Urinary bladder (tissue), 4 donors: ENCODE data around the gene C12orf75. TPM values are rescaled to one million over a fixed set of nuclear protein-coding genes. Genes with fewer than 3 reads are reported as not detected.

Source experiments
- DNase-seq: peaks from one replicate; pipeline ENCODE4 v3.0.0-alpha.2; 2015; ENCODE audit errors: extremely low spot score
- H3K27ac ChIP-seq: one replicate; pipeline ENCODE4 v1.5.1; 2013; ENCODE audit warnings: low read depth, mild to moderate bottlenecking, moderate library complexity
- H3K36me3 ChIP-seq: one replicate; pipeline ENCODE4 v1.6.1; 2013; ENCODE audit warnings: mild to moderate bottlenecking, moderate library complexity; ENCODE audit not compliant: insufficient read depth
- H3K4me1 ChIP-seq: one replicate; pipeline ENCODE4 v1.6.1; 2013; ENCODE audit warnings: mild to moderate bottlenecking, moderate library complexity; ENCODE audit not compliant: insufficient read depth
- H3K4me3 ChIP-seq: one replicate; pipeline ENCODE4 v1.5.1; 2013; ENCODE audit warnings: low read depth, low read length
- WGBS: extraction: QIAGEN DNeasy Blood & Tissue Kit; methylation state at CpG from one replicate; pipeline ENCODE4 v1.1.7; 2013; 5-methylcytosine and 5-hydroxymethylcytosine counted together
- polyA plus RNA-seq: library from polyadenylated mRNA; stranded (reverse); fragments of 200-250 nt; gene quantifications from one replicate; pipeline ENCODE4 v1.2.3, GENCODE V29; 2013
- total RNA-seq: library from RNA; depleted of rRNA; stranded (reverse); fragments of >200 nt; gene quantifications from one replicate; pipeline ENCODE4 v1.2.3, GENCODE V29; 2014
- donor health status: healthy with polysubstance abuse.
- donor health status: healthy.

C12orf75 gene
- total RNA-seq = 21.7 TPM
- polyA plus RNA-seq = 4.2 TPM

DNA sequence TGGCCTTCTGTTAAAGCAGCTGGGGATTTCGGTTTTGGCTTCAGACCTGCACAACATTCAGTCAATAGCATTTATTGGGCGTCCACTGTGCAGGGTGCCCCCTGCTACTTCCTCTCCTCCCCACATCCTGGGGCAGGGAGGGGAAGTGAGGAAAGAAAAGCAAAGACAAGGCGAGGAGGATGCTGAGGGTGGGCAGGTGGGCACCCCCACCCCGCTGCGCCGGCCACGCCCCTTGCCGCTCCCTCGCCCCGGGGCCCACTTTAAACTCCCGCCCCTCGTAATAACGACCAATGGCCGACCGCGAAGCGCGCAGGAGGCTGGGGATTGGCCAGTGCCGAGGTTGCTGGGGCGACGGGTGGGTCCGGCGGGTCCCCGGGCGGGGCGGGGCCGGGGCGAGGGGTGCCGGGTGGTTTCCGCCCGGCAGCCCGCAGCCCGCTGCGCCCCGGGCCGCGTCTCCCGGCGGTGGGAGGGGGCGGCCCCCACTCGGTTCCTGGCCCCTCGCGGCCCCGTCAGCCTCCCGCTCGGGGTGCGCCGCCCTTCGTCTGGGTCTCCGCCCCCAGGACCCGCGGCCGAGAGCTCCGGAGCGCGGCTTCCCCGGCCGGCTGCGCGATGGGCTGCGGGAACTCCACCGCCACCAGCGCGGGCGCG, at the start of gene C12orf75:
TSS of gene C12orf75 (plus strand) at position 409 of the 648 bp plus-strand sequence. CDS start at position 610, 201 bp downstream.
- Histone ChIP-seq H3K27ac (no peak within 1 kb of the TSS), H3K4me3 (peak within 1 kb of the TSS; percentile 90), H3K4me1 (no peaks in the 10 kb centered on the region), H3K36me3 (no peaks in the 10 kb centered on the region)
- under 1% methylated on average over 66 of the region's 66 CpGs for WGBS
- DNase-seq = no peak

DNA sequence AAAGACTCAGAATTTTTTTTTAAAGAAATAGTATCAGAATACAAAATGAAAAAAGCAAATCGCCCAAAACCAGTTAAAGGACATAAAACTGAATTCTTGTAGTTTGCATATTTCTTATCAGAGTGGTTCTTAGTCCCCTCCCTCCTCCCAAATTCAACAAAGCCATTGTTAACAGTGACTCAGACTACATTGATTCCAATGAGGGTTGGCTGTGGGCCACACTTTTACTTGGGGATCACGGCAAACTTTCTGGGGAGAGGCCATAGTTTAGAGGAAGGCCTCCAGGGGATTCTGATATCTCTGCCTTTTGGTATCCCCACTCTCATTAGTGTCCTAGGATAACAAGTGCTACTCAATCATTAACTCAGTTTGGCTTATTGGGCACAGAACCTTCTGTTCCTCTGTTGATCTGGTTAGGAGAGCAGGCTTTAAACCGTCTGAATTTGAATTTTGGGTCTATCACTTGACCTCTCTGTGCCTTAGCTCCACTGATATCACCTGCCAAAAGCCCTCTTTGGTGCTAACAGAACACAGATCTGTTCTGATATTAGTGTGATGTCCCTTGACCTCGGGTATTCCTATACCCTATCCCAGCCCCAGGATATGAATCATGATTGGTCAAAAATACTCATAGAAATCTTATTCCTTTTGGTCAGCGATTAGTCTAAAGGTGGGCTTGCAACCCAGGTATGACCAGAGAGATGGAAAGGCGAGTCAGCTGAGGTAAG, 49.4 kb upstream of the C12orf75 start:
- Histone ChIP-seq H3K4me1 (no peaks in the 10 kb centered on the region), H3K27ac (no peak overlapping the region), H3K36me3 (no peaks in the 10 kb centered on the region), H3K4me3 (no peak overlapping the region)
- WGBS = 75% methylated on average over 6 of the region's 6 CpGs
- no peak for DNase-seq

DNA sequence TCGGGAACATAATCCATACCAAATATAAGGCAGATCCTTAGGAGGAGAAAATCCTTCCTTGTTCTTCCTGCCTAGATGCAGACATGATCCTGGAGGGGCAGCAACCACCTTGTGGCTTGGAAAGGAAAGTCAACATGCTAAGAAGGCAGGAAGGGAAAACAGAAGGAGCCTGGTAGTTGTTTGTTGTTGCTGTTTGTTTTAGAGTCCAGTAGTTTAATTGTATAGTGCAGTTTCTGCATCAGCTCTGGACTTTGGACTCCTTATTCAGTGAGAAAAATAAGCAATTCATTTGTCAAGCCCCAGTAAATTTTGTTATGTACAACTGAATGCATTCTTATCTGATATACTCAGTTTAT, 48.8 kb upstream of the C12orf75 start:
- no peaks in the 10 kb centered on the region for H3K36me3 ChIP-seq
- no peak overlapping the region for H3K4me3 ChIP-seq
- no peak for DNase-seq
- 88% methylated on average over 1 of the region's 1 CpG for WGBS
- no peak overlapping the region for H3K27ac ChIP-seq
- H3K4me1 ChIP-seq = no peaks in the 10 kb centered on the region

DNA sequence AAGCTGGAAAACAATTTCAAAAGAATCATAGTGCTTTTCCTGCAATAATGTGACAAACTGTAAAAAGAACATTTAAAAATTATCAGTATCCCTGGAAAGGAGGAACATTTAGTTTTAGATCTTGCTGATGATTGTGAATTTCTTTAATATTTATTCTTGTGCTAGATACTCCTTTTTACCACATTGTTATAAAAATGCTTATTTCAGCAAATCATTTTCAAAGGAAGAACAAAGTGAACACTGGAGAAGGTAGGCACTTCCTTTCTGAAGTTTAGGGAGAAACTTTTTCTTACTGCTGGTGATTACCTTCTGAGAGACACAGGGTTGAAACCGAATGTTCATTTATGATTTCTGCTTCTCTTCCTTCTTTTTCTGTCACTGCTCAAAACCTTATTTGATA, 45.1 kb upstream of the C12orf75 start:
- H3K4me1 ChIP-seq = no peaks in the 10 kb centered on the region

DNA sequence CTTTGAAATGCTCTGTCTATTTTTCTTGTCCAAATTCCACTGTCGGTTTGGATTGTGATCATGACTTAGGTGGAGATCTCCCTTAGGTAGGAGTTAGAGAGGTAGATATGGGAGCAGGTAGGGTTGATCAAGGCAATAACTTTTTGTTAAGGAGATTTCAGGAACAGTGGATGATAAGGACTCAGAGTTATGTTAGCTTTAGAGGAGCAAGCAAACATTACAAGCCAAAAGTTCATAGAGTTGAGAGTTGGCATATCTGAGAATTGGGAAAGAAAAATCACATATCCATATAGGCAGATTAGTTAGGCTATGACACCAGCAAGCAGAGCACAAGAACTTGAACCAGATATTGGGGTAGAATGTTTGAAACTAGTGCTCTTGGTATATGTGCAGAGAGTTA, 43.1 kb upstream of the C12orf75 start:
- WGBS = 85% methylated on average over 1 of the region's 1 CpG
- Histone ChIP-seq H3K4me1 (no peaks in the 10 kb centered on the region), H3K36me3 (no peaks in the 10 kb centered on the region), H3K27ac (no peak overlapping the region), H3K4me3 (no peak overlapping the region)
- DNase-seq = no peak

More for the DNA sequence above, 45.1 kb upstream of the C12orf75 start:
- H3K27ac ChIP-seq = no peak overlapping the region
- H3K36me3 ChIP-seq = no peaks in the 10 kb centered on the region
- WGBS = 75% methylated on average over 1 of the region's 1 CpG
- no peak for DNase-seq
- H3K4me3 ChIP-seq = no peak overlapping the region

DNA sequence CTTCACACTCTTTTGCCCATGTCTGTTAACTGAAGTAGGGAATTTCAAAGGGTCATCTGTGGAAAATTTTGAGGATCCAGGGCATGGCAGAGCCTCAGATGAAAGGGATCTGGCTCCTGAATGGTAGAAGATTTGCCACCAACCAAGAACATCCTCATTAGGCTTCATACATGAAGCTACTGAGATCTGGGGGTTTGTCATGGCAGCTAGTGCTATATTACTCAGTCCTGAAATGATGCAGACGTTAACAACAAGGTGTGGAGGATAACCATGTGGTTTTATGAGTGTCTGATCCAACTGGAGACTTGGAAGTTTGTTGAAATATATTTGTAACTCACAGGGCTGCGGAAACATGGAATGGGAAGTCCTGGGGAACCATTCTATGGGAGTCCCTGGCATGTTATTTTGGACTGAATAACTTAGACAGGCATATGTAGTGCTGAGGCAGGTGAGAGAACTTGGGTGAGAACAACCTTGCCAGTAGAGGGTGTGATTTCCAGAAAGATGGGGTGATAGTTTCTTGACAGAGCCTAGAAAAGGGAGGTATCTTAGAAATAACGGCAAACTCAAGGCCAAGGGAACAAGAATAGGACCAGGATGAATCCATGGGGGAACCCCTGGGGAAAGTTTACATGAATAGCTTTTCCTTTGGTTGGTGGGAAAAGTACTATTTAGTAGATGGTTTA, 42.0 kb upstream of the C12orf75 start:
- no peaks in the 10 kb centered on the region for H3K4me1 ChIP-seq
- H3K4me3 ChIP-seq = no peak overlapping the region
- DNase-seq = no peak
- H3K36me3 ChIP-seq = no peaks in the 10 kb centered on the region
- H3K27ac ChIP-seq = no peak overlapping the region
- WGBS = 63% methylated on average over 3 of the region's 3 CpGs

DNA sequence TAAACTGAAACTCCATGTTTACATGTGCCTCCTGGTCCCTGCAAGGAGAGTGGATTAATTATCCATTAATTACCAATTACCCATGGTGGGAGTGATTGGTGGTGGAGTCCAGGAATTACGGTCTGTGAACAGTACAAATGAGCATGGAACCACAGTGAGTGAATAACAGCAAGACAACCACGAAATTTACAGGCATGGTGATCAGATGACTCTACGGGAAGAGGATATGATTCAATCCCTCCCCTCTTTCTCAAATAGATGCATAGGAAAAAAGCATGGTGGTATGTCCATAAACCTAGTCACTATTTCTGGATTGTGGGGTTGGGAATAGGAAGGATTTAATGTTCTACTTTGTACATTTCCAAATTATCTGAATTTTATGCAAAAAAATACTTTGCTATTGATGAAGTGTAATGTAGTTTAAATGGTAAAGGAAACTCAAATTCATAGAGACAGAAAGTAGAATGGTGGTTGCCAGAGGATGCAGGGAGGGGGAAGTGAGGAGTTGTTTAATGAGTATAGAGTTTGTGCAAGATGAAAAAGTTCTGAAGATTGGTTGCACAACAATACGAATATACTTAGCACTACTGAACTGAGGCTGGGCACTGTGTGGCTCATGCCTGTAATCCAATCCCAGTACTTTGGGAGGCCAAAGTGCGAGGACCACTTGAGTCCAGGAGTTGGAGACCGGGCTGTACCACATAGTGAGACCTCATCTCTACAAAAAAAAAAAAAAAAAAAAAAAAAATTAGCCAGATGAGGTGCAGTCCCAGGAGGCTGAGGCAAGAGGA, 41.2 kb upstream of the C12orf75 start:
- 84% methylated on average over 6 of the region's 6 CpGs for WGBS
- Histone ChIP-seq H3K27ac (no peak overlapping the region), H3K4me3 (no peak overlapping the region), H3K4me1 (no peaks in the 10 kb centered on the region), H3K36me3 (no peaks in the 10 kb centered on the region)
- DNase-seq = no peak

DNA sequence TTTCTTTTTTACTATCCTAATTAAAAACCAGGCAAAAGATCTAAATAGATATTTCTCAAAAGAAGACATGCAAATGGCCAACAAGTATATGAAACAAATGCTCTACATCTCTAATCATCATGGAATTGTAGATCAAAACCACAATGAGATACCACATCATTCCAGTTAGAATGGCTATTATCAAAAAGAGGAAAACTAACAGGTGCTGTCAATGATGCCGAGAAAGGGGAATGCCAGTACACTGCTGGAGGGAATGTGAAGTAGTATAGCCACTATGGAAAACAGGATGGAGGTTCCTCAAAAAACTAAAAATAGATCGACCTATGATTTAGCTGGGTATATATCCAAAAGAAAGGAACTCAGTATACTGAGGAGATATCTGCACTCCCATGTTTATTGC, 39.0 kb upstream of the C12orf75 start:
- H3K4me1 ChIP-seq = no peaks in the 10 kb centered on the region
- H3K4me3 ChIP-seq = no peak overlapping the region
- H3K36me3 ChIP-seq = no peaks in the 10 kb centered on the region
- WGBS = 90% methylated on average over 2 of the region's 2 CpGs
- DNase-seq = no peak
- no peak overlapping the region for H3K27ac ChIP-seq

DNA sequence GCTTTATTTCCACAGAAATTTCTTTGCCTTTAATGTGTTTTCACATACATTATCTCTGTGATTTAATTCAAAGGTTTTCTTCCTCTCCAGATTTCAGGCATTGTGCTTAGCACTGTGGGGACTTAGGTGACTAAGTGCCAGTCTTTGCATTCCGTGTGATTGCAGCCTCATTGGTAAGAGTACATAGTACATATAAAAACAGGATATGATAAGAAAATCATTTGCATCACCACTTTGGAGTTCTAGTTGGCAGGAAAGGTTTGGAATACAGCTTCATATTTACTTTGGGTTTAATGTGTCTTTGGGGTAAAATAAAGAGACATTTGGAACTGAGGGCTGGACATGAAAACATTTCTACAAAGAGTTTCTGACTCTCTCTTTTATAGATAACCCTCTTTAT, 37.8 kb upstream of the C12orf75 start:
- 51% methylated on average over 1 of the region's 1 CpG for WGBS
- Histone ChIP-seq H3K27ac (no peak overlapping the region), H3K36me3 (no peaks in the 10 kb centered on the region), H3K4me1 (no peaks in the 10 kb centered on the region), H3K4me3 (no peak overlapping the region)
- no peak for DNase-seq

DNA sequence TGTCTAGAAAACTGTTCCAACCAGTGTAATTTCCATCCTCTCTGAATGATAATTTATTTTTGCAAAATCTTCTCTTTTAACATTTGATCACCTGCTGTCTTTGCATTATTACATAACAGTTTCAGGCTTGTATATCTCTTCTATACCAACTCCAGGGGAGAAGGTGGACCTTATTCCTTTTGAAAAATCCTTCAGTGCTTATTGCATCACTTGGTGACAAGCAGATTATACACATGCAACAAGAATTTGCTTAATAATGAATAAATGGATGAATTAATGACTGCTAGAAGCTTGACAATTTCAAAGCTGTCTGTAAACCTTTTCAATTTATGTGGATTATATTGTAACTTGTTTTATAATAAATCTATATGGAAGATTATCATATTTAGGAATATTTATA, 37.3 kb upstream of the C12orf75 start:
- H3K4me3 ChIP-seq = no peak overlapping the region
- H3K27ac ChIP-seq = no peak overlapping the region
- no peaks in the 10 kb centered on the region for H3K36me3 ChIP-seq

DNA sequence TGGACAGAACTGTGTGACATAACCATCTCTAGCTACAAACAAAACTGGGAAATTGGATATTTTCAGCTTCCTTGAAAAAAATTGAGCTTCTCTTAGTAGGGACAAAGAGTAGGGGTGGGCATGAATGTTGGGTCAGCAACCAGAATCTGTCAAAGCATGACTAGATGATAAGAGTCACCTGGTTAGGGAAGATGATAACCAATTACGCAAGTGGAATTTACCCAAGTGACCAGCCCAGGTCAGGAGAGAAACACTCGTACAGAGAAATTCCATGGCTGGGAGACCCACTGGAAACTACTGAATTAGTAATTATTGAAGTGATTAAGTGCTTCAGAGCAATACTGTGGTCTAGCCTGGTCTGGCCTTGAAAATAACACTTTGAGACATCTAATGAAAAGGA, 36.3 kb upstream of the C12orf75 start:
- H3K27ac ChIP-seq = no peak overlapping the region
- no peak overlapping the region for H3K4me3 ChIP-seq
- 78% methylated on average over 2 of the region's 2 CpGs for WGBS
- no peaks in the 10 kb centered on the region for H3K4me1 ChIP-seq
- H3K36me3 ChIP-seq = no peaks in the 10 kb centered on the region
- no peak for DNase-seq

More for the DNA sequence above, 37.3 kb upstream of the C12orf75 start:
- no peak for DNase-seq
- no peaks in the 10 kb centered on the region for H3K4me1 ChIP-seq

DNA sequence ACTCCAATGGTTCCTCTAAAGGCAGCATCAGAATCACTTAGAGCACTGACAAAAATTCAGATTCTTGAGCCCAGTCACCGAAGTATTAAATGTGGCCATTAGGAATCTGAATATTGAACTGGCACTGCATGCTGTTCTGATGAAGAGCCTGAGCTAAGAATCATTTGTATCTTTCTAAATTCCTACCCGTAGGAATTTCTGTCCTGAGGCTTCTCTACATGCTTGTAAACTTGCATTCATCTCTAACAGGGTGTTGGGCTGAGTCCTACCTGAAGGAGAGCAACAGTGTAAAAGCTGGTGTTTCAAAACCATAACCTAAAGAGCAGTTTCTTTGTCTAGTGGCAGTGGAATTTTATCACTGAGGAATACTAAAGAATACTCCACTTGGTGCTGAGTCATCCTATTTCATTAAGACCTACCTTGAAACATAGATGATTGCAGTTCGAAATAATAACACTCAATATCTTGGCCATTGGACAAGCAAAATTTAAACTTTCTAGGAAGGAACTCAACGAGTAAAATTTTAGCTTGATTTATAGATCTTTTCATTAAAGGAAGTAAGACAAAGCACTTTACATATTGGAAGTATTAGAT, 35.5 kb upstream of the C12orf75 start:
- no peak overlapping the region for H3K27ac ChIP-seq
- H3K36me3 ChIP-seq = no peaks in the 10 kb centered on the region
- no peak for DNase-seq
- H3K4me3 ChIP-seq = no peak overlapping the region
- no peaks in the 10 kb centered on the region for H3K4me1 ChIP-seq
- 78% methylated on average over 4 of the region's 4 CpGs for WGBS
